Epithelial cell of esophagus (primary cell): Measurements from ENCODE around the gene MICALL2.

Experiments
- DNase-seq: peaks from one replicate; pipeline ENCODE4 v3.0.0; 2010; ENCODE audit warnings: low read depth
- H3K4me3 ChIP-seq: 2 replicates; pipeline ENCODE4 v1.5.1; 2011; ENCODE audit warnings: mild to moderate bottlenecking, low read length, control low read depth
- TF ChIP-seq, protein P1 (sequence below): IDR thresholded peaks from 2 replicates; pipeline ENCODE4 v1.5.1; 2011; ENCODE audit warnings: low read depth, mild to moderate bottlenecking, low read length, control low read depth, inconsistent platforms; ENCODE audit not compliant: insufficient read depth; ENCODE audit errors: missing control alignments

Gene MICALL2

DNA sequence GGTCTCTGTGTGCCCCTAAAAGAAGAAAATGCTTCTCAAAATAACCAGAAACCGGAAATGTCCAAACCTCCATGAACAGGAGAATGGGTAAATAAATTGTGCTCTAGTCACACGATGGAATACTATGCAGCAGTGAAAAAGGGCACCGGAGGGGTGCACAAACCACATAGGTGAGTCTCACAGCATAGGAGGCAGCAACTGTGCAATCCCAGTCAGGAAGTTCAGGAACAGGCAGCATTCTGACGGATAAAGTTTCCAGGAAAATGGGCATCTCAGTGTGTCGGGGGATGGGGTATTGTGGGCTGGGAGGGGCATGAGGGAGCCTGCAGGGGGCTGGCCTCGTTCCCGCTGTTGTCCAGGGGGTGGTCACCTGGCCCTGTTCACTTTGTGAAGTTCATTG, 63.1 kb downstream of the MICALL2 start:
- TF ChIP-seq, protein P1, sequence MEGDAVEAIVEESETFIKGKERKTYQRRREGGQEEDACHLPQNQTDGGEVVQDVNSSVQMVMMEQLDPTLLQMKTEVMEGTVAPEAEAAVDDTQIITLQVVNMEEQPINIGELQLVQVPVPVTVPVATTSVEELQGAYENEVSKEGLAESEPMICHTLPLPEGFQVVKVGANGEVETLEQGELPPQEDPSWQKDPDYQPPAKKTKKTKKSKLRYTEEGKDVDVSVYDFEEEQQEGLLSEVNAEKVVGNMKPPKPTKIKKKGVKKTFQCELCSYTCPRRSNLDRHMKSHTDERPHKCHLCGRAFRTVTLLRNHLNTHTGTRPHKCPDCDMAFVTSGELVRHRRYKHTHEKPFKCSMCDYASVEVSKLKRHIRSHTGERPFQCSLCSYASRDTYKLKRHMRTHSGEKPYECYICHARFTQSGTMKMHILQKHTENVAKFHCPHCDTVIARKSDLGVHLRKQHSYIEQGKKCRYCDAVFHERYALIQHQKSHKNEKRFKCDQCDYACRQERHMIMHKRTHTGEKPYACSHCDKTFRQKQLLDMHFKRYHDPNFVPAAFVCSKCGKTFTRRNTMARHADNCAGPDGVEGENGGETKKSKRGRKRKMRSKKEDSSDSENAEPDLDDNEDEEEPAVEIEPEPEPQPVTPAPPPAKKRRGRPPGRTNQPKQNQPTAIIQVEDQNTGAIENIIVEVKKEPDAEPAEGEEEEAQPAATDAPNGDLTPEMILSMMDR = no peak
- no peak for DNase-seq
- no peak overlapping the region for H3K4me3 ChIP-seq

DNA sequence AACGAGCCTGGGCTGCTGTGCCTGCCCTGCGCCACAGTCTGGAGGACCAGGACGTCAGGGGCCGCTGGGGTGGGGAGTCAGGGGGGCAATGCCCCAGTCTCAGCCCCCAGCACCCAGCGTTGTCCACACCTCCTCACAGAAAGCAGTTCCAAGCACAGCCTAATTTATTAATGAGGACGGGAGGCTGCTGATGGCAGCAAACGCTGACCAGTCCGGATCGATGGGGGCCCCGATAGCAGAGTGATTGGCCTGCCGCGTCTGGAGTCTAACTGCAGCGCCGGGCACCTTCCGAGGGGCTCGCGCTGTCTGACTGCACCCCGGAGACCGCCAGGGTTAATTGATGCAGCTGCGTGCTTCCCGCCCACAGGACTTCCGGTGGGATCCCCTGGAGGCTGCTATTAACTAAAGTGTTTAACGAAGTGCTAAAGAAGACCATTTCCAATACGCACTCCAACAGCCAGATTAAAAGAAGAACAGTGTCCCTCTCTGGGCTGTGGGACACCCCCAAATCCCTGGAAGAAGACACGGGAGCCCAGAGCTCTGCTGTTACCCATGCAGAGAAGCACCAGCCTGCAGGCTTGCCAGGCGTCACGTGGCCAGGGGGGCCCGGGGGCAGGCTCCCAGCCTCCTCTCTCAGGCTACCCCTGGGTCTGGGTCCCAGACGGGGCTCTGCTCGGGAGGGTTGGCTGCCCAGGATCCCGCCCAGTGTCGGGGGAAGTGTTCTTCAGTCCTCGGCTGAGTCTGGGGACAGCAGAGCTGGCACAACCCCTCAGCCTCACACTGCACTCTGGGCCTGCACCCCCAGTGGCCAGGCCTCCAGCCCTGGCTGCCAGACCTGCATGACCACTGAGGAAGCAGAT, 63.8 kb downstream of the MICALL2 start:
- TF ChIP-seq, protein P1 = no peak
- H3K4me3 ChIP-seq = no peak overlapping the region

DNA sequence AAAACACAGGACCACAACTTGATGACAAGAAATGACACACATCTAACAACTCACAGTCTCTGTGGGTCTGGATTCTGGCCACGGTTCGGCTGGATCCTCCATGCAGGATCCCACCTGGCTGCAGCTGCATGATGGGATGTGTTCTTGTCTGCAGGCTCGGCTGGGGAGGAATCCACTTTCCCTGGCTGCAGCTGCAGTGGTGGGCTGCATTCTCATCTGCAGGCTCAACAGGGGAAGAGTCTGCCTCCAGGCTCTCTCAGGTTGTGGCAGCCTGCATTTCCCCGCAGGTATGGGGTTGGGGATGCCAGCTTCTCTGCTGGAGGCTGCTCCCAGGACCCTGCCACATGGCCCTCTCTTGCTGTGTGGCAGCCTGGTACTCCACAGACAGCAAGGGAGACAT, 64.9 kb downstream of the MICALL2 start:
- DNase-seq = no peak
- TF ChIP-seq, protein P1 = no peak
- H3K4me3 ChIP-seq = no peak overlapping the region

More for the DNA sequence above, 63.8 kb downstream of the MICALL2 start:
- no peak for DNase-seq

DNA sequence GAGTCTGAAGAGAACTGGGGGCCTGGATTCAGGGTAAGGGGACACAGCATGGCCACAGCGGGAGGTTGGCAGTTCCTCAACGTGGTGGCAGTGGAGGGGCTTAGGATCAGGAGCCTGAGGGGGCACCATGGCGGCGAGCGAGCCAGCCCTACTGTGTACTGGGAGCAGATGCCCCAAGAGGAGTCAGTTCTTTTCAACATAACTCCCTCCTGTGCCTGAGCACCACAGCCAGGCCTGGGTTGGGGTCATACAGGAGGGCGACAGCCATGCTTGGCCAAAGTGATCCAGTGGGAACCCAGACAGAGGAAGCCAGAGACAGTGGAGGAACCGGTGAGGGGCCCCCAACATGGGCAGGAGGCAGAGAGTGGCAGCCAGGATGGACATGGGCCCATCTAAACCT, 65.8 kb downstream of the MICALL2 start:
- TF ChIP-seq, protein P1 = no peak
- no peak for DNase-seq
- no peak overlapping the region for H3K4me3 ChIP-seq

DNA sequence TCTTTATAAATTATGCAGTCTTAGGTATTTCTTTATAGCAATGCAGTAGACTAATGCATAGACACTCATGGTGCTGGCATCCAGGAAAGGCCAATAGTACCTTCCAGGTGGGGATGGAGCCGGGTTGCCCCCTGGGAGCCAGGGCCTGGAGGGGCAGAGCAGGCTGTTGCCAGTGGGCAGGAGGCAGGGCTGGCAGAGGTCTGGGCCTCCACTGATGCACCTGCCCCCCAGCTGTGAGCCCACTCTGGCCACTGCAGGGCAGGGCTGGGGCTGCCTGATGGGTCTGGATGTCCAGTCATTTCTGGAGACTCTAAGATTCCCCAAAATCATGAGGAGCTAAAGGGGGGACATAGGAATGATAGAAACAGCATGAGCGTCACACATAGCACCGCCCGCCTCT, 66.7 kb downstream of the MICALL2 start:
- H3K4me3 ChIP-seq = no peak overlapping the region
- DNase-seq = no peak
- TF ChIP-seq, protein P1 = no peak

DNA sequence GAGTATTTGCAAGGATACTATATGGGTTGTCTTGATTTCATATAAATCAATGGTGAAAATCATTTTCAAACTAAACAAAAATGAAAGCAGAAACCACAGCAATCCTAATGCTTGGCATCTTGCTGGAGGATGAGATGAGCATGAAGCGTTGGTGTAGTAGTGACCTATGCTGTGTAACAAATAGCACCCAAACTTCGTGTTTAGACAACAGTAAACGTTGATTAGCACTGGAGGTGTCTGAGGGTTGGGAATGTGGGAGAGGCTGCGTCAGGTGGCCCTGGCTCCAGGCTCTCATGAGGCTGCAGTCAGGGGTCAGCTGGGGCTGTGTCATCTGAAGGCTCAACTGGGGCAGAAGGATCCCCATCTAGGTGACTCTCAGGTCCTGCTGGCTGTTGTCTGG, 67.8 kb downstream of the MICALL2 start:
- no peak for DNase-seq
- H3K4me3 ChIP-seq = no peak overlapping the region
- TF ChIP-seq, protein P1 = no peak
